ENCODE measurements around the gene PLD1.

DNA sequence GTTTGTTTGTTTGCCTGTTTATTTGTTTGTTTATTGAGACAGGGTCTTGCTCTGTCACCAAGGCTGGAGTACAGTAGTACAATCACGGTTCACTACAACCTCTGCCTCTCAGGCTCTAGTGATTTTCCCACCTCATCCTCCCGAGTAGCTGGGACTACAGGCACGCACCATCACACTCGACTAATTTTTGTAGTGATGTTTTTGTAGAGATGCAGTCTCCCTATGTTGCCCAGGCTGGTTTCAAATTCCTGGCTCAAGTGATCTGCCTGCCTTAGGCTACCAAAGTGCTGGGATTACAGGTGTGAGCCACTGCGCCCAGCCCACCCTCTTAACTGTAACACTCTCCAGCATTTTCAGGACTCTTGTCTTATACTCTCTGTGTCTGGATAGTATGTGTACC lies 26.7 kb downstream of the PLD1 start:
- TF ChIP-seq, protein P1, sequence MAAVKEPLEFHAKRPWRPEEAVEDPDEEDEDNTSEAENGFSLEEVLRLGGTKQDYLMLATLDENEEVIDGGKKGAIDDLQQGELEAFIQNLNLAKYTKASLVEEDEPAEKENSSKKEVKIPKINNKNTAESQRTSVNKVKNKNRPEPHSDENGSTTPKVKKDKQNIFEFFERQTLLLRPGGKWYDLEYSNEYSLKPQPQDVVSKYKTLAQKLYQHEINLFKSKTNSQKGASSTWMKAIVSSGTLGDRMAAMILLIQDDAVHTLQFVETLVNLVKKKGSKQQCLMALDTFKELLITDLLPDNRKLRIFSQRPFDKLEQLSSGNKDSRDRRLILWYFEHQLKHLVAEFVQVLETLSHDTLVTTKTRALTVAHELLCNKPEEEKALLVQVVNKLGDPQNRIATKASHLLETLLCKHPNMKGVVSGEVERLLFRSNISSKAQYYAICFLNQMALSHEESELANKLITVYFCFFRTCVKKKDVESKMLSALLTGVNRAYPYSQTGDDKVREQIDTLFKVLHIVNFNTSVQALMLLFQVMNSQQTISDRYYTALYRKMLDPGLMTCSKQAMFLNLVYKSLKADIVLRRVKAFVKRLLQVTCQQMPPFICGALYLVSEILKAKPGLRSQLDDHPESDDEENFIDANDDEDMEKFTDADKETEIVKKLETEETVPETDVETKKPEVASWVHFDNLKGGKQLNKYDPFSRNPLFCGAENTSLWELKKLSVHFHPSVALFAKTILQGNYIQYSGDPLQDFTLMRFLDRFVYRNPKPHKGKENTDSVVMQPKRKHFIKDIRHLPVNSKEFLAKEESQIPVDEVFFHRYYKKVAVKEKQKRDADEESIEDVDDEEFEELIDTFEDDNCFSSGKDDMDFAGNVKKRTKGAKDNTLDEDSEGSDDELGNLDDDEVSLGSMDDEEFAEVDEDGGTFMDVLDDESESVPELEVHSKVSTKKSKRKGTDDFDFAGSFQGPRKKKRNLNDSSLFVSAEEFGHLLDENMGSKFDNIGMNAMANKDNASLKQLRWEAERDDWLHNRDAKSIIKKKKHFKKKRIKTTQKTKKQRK (IDR thresholded peaks at IDR 0.05; ENCODE audit: low read depth, low read length), result no peak
- no peak for TF ChIP-seq NR2C2 (IDR thresholded peaks at IDR 0.05; ENCODE audit: borderline replicate concordance, control insufficient read depth, insufficient read length, low read depth)
- TF ChIP-seq, protein P2, sequence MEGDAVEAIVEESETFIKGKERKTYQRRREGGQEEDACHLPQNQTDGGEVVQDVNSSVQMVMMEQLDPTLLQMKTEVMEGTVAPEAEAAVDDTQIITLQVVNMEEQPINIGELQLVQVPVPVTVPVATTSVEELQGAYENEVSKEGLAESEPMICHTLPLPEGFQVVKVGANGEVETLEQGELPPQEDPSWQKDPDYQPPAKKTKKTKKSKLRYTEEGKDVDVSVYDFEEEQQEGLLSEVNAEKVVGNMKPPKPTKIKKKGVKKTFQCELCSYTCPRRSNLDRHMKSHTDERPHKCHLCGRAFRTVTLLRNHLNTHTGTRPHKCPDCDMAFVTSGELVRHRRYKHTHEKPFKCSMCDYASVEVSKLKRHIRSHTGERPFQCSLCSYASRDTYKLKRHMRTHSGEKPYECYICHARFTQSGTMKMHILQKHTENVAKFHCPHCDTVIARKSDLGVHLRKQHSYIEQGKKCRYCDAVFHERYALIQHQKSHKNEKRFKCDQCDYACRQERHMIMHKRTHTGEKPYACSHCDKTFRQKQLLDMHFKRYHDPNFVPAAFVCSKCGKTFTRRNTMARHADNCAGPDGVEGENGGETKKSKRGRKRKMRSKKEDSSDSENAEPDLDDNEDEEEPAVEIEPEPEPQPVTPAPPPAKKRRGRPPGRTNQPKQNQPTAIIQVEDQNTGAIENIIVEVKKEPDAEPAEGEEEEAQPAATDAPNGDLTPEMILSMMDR (IDR thresholded peaks at IDR 0.05 in 2 of 3, conservative IDR thresholded peaks at IDR 0.05 in 1 of 3; ENCODE audit: control insufficient read depth in 2 of 3, extremely low read depth in 1 of 3, insufficient read depth in 1 of 3, low read depth in 3 of 3, low read length in 3 of 3), result no peak
- no peak for TF ChIP-seq FOS (IDR thresholded peaks at IDR 0.05; ENCODE audit: borderline replicate concordance, extremely low read depth, insufficient read length)
- TF ChIP-seq POLR2AphosphoS5 (IDR thresholded peaks at IDR 0.05; ENCODE audit: low read length), result no peak
- TF ChIP-seq HDAC6 (IDR thresholded peaks at IDR 0.05; ENCODE audit: unreplicated experiment), result no peak

Measured in GM12878 (cell line).